ENCODE results near the gene PFDN4.
"Not testable (repeated sequence)": the region's sequence is repeated elsewhere in the genome, so short reads cannot be mapped to it uniquely, and the experiment has no call there.

The PFDN4 gene

DNA sequence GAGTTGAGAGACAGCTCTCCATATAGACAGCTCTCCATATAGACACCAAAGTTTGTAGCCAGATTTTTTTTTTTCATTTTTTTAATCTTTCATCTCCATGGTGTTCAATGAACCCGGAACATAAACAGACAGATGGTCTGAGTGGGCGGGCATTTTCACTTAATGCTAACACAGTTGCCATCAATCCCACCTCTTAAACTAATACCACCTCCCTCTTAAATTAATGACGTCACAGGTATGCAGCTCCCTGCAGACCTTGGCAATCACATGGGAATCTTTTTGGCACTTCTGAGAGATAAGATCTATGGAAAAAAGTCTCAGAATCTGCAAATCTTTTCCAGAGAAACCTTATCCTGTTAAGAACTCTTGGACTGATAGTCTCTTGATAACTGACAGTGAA lies 43.2 kb downstream of the PFDN4 start:
- Histone ChIP-seq H3K36me3 (ENCODE audit: control insufficient read depth, insufficient read depth, low read length) (no peaks in the 10 kb centered on the region), H3K27me3 (ENCODE audit: control insufficient read depth, insufficient read depth, low read length) (no peaks in the 10 kb centered on the region), H3K4me3 (ENCODE audit: low read length) (no peak overlapping the region), H3K9ac (ENCODE audit: low read length) (no peak overlapping the region), H3K9me3 (ENCODE audit: control insufficient read depth, low read length) (no peaks in the 10 kb centered on the region), H3K4me1 (ENCODE audit: control insufficient read depth, insufficient read depth, low read length) (no peaks in the 10 kb centered on the region)

DNA sequence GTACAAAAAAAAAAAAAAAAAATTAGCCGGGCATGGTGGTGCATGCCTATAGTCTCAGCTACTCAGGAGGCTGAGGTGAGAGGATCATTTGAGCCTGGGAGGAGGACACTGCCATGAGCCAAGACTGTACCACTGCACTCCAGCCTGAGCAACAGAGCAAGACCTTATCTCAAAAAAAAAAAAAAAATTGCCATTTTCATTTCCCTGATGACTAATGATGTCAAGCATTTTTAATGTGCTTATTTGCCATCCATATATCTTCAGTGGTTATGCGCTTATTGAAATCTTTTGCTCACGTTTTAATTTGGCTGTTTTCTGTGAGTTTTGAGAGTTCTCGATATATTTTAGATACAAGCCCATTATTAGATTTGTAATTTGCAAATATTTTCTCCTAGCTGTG lies 46.7 kb downstream of the PFDN4 start:
- Histone ChIP-seq H3K4me3 (ENCODE audit: low read length) (no peak overlapping the region), H3K27me3 (ENCODE audit: control insufficient read depth, insufficient read depth, low read length) (no peaks in the 10 kb centered on the region)

GRCh38 chr20:54255157-54255556 lies 47.3 kb downstream of the PFDN4 start:
- no peaks in the 10 kb centered on the region for H3K27me3 ChIP-seq (ENCODE audit: control insufficient read depth, insufficient read depth, low read length)
- no peaks in the 10 kb centered on the region for H3K36me3 ChIP-seq (ENCODE audit: control insufficient read depth, insufficient read depth, low read length)
- H3K4me1 ChIP-seq (ENCODE audit: control insufficient read depth, insufficient read depth, low read length) = no peaks in the 10 kb centered on the region
- H3K4me3 ChIP-seq (ENCODE audit: low read length) = no peak overlapping the region
- no peak overlapping the region for H3K9ac ChIP-seq (ENCODE audit: low read length)
- no peaks in the 10 kb centered on the region for H3K9me3 ChIP-seq (ENCODE audit: control insufficient read depth, low read length)

More for the DNA sequence above, 46.7 kb downstream of the PFDN4 start:
- Histone ChIP-seq H3K4me1 (ENCODE audit: control insufficient read depth, insufficient read depth, low read length) (no peaks in the 10 kb centered on the region), H3K36me3 (ENCODE audit: control insufficient read depth, insufficient read depth, low read length) (no peaks in the 10 kb centered on the region), H3K9me3 (ENCODE audit: control insufficient read depth, low read length) (no peaks in the 10 kb centered on the region), H3K9ac (ENCODE audit: low read length) (no peak overlapping the region)

DNA sequence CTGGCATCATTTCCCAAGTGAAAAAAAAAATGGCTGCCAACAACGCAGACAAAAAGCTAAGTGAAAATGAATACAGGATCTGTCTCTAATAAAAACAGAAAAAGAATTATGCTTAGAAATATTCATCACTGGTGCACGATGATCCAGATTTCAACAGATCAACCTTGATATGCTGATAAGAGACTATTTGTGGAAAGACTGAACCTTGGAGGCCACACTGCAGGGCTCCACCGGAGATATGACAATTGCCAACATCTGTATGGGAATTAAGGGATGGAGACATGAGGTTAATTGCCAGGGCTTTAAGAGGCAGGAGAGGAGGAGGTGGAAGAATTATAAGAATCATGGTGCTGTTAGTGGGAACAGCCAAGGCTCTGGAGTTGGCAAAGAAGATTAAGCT lies 48.3 kb downstream of the PFDN4 start:
- H3K9me3 ChIP-seq (ENCODE audit: control insufficient read depth, low read length) = no peaks in the 10 kb centered on the region
- no peak overlapping the region for H3K9ac ChIP-seq (ENCODE audit: low read length)
- H3K36me3 ChIP-seq (ENCODE audit: control insufficient read depth, insufficient read depth, low read length) = no peaks in the 10 kb centered on the region
- no peaks in the 10 kb centered on the region for H3K27me3 ChIP-seq (ENCODE audit: control insufficient read depth, insufficient read depth, low read length)
- H3K4me1 ChIP-seq (ENCODE audit: control insufficient read depth, insufficient read depth, low read length) = no peaks in the 10 kb centered on the region
- no peak overlapping the region for H3K4me3 ChIP-seq (ENCODE audit: low read length)

GRCh38 chr20:54257071-54257816 lies 49.4 kb downstream of the PFDN4 start:
- no peak overlapping the region for H3K9ac ChIP-seq (ENCODE audit: low read length)
- no peaks in the 10 kb centered on the region for H3K4me1 ChIP-seq (ENCODE audit: control insufficient read depth, insufficient read depth, low read length)
- H3K4me3 ChIP-seq (ENCODE audit: low read length) = no peak overlapping the region
- H3K36me3 ChIP-seq (ENCODE audit: control insufficient read depth, insufficient read depth, low read length) = no peaks in the 10 kb centered on the region
- H3K9me3 ChIP-seq (ENCODE audit: control insufficient read depth, low read length) = no peaks in the 10 kb centered on the region
- no peaks in the 10 kb centered on the region for H3K27me3 ChIP-seq (ENCODE audit: control insufficient read depth, insufficient read depth, low read length)

DNA sequence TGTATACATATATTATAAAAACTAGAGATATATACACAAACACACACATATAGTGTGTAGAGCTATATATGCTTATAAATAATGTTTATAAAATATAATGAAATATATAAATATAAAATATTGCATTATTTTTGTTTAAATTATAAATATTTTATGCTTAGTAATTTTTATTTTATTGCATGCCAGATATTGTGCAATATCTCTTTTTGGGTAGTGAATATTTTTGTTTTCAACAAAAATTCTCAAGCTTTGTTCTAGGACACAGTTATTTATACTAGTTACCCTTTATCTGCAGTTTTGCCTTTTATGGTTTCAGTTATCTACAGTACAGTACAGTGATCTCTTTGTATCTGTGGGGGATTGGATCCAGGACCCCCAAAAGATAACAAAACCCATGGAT lies 52.2 kb downstream of the PFDN4 start:
- Histone ChIP-seq H3K36me3 (ENCODE audit: control insufficient read depth, insufficient read depth, low read length) (no peaks in the 10 kb centered on the region), H3K9ac (ENCODE audit: low read length) (no peak overlapping the region)

DNA sequence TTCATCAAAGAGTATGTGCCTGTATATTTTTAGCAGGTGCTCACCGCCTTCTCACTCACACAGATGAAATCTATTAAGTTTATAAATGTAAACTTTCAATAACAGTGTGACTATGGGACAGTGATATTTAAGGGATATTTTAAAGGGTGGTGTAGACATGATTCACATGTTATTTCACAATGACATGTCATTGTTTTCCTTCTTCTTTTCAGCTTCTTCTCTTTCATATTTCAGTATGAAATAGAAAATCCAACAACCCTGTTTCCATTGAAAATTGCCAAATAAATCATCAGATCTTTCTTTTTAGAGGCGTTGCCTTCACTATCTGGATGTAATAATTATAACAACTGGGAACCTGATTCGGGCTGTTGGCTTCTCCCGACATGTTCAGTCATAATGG lies 54.8 kb downstream of the PFDN4 start:
- H3K9me3 ChIP-seq (ENCODE audit: control insufficient read depth, low read length) = no peaks in the 10 kb centered on the region
- no peaks in the 10 kb centered on the region for H3K27me3 ChIP-seq (ENCODE audit: control insufficient read depth, insufficient read depth, low read length)
- no peak overlapping the region for H3K9ac ChIP-seq (ENCODE audit: low read length)
- H3K4me1 ChIP-seq (ENCODE audit: control insufficient read depth, insufficient read depth, low read length) = peaks cover 9% of the 10 kb centered on the region
- H3K36me3 ChIP-seq (ENCODE audit: control insufficient read depth, insufficient read depth, low read length) = no peaks in the 10 kb centered on the region
- H3K4me3 ChIP-seq (ENCODE audit: low read length) = no peak overlapping the region

More for the DNA sequence above, 52.2 kb downstream of the PFDN4 start:
- no peaks in the 10 kb centered on the region for H3K4me1 ChIP-seq (ENCODE audit: control insufficient read depth, insufficient read depth, low read length)
- no peak overlapping the region for H3K4me3 ChIP-seq (ENCODE audit: low read length)
- H3K9me3 ChIP-seq (ENCODE audit: control insufficient read depth, low read length) = no peaks in the 10 kb centered on the region
- H3K27me3 ChIP-seq (ENCODE audit: control insufficient read depth, insufficient read depth, low read length) = no peaks in the 10 kb centered on the region

DNA sequence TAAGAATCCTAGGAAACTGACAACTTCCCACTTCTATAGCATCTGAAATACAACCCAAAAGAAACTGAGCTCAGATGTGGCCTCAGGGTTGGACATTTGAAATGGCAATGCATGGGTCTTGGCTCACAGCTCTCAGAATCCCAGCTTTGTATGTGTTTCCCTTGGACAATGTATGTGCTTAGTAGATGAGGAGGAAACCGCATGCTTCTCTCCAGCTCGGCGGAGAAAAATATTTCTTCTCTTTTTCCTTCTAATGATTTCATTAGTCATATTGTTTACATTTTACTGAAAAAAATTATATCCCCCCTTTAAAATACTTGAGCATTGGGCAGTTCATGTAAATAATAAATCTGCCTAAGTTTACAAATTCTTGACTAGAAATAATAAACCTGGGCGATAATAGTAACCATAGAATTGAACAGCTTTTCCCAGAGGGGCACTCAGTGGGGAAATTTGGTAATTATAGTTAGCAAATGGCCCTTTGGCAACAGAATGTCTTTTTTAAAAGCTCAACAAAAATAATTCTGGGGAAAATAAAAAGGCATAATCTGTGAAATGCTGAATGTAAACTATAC lies 55.3 kb downstream of the PFDN4 start:
- Histone ChIP-seq H3K4me1 (ENCODE audit: control insufficient read depth, insufficient read depth, low read length) (peaks cover 13% of the 10 kb centered on the region), H3K9ac (ENCODE audit: low read length) (no peak overlapping the region), H3K4me3 (ENCODE audit: low read length) (no peak overlapping the region), H3K9me3 (ENCODE audit: control insufficient read depth, low read length) (no peaks in the 10 kb centered on the region), H3K27me3 (ENCODE audit: control insufficient read depth, insufficient read depth, low read length) (no peaks in the 10 kb centered on the region), H3K36me3 (ENCODE audit: control insufficient read depth, insufficient read depth, low read length) (no peaks in the 10 kb centered on the region)

- H3K9ac ChIP-seq (ENCODE audit: low read length); H3K9me3 ChIP-seq (ENCODE audit: control insufficient read depth, low read length); H3K27me3 ChIP-seq (ENCODE audit: control insufficient read depth, insufficient read depth, low read length); H3K4me3 ChIP-seq (ENCODE audit: low read length); H3K36me3 ChIP-seq (ENCODE audit: control insufficient read depth, insufficient read depth, low read length): not testable (repeated sequence)
- peaks cover 13% of the 10 kb centered on the region for H3K4me1 ChIP-seq (ENCODE audit: control insufficient read depth, insufficient read depth, low read length)
Measured at GRCh38 chr20:54265791-54266190, 57.9 kb downstream of the PFDN4 start.

DNA sequence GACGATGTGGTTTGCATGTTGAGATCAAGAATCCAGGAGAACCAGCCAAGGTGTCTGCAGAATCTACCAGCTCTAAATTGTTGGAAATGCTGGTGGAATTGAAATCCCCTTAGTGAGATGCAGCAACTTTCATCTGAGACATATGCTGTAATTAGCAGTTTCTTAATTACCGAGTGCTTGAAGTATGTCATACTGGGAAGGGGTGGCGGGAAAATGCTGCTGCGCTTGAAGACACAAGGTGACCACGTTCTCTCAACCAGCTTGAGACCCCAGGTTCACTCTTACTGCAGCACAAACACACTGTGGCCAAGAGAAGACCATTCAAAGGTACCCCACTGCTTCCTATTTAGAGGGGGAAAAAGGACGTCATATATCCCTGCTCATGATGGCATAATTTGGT lies 59.0 kb downstream of the PFDN4 start:
- H3K9me3 ChIP-seq (ENCODE audit: control insufficient read depth, low read length) = no peaks in the 10 kb centered on the region
- peaks cover 13% of the 10 kb centered on the region for H3K4me1 ChIP-seq (ENCODE audit: control insufficient read depth, insufficient read depth, low read length)
- H3K9ac ChIP-seq (ENCODE audit: low read length) = no peak overlapping the region
- H3K36me3 ChIP-seq (ENCODE audit: control insufficient read depth, insufficient read depth, low read length) = no peaks in the 10 kb centered on the region
- H3K4me3 ChIP-seq (ENCODE audit: low read length) = no peak overlapping the region
- no peaks in the 10 kb centered on the region for H3K27me3 ChIP-seq (ENCODE audit: control insufficient read depth, insufficient read depth, low read length)

GRCh38 chr20:54267483-54268003 lies 59.7 kb downstream of the PFDN4 start:
- Histone ChIP-seq H3K36me3 (ENCODE audit: control insufficient read depth, insufficient read depth, low read length) (no peaks in the 10 kb centered on the region), H3K27me3 (ENCODE audit: control insufficient read depth, insufficient read depth, low read length) (no peaks in the 10 kb centered on the region)

GRCh38 chr20:54268941-54269340 lies 61.1 kb downstream of the PFDN4 start:
- Histone ChIP-seq H3K4me3 (ENCODE audit: low read length) (no peak overlapping the region), H3K9me3 (ENCODE audit: control insufficient read depth, low read length) (no peaks in the 10 kb centered on the region), H3K36me3 (ENCODE audit: control insufficient read depth, insufficient read depth, low read length) (no peaks in the 10 kb centered on the region), H3K9ac (ENCODE audit: low read length) (no peak overlapping the region), H3K27me3 (ENCODE audit: control insufficient read depth, insufficient read depth, low read length) (no peaks in the 10 kb centered on the region), H3K4me1 (ENCODE audit: control insufficient read depth, insufficient read depth, low read length) (peaks cover 13% of the 10 kb centered on the region)

More at GRCh38 chr20:54267483-54268003, 59.7 kb downstream of the PFDN4 start:
- Histone ChIP-seq H3K9ac (ENCODE audit: low read length) (no peak overlapping the region), H3K4me3 (ENCODE audit: low read length) (no peak overlapping the region), H3K9me3 (ENCODE audit: control insufficient read depth, low read length) (no peaks in the 10 kb centered on the region), H3K4me1 (ENCODE audit: control insufficient read depth, insufficient read depth, low read length) (peaks cover 13% of the 10 kb centered on the region)
